HuH-7 (cell line): Measurements from ENCODE around the gene CHST1.

Experiments
- DNase-seq: peaks from one replicate; pipeline ENCODE4 v3.0.0; 2011; ENCODE audit warnings: low spot score

CHST1 gene

DNA sequence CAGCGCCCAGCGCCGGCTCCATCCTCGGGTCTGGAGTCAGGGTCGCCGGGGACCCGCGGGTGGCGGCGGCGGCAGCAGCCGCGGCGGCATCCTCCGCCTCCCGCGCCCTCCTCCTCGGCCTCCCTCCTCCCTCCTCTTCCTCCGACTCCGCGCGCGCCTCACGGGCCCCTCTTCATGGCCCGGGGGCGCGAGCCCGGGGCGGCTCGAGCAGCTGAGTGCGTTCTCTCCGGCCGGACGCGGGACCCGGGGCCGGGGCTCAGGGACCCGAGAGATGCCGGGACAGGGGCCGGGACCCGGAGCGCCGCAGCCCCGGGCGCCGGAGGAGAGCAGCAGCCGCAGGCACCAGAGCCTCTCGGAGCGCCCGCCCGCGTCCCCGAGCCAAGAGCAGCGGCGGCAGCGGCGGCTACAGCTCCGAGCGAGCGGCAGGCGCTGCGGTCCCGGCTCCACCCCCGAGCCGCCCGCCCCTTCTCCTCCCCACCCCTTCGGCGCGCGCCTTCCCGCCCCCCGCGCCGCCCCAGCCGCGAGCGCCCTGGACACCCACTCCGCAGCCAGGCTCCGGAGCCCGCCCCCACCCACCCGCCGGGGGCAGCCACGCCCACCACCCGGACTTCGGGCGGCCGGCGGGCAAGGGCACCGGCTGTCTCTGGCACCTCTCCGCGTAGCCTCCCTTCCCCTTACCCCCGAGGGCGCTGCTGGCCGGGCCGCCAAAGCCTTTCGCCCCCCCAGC lies at the start of gene CHST1:
Gene CHST1 (minus strand): TSS at position 417 of the 727 bp plus-strand sequence. CDS start 14,699 bp downstream, outside the sequence.
- DNase-seq, result no peak

GRCh38 chr11:45713573-45713972 lies 48.2 kb upstream of the CHST1 start:
- no peak for DNase-seq

GRCh38 chr11:45710561-45710960 lies 45.1 kb upstream of the CHST1 start:
- DNase-seq, result no peak

- no peak for DNase-seq
Observed at GRCh38 chr11:45708887-45709663, 43.7 kb upstream of the CHST1 start.

- DNase-seq, result no peak
Observed at GRCh38 chr11:45704635-45705034, 39.2 kb upstream of the CHST1 start.

GRCh38 chr11:45704133-45704532 lies 38.7 kb upstream of the CHST1 start:
- no peak for DNase-seq

- no peak for DNase-seq
Observed at GRCh38 chr11:45702511-45702910, 37.1 kb upstream of the CHST1 start.

DNA sequence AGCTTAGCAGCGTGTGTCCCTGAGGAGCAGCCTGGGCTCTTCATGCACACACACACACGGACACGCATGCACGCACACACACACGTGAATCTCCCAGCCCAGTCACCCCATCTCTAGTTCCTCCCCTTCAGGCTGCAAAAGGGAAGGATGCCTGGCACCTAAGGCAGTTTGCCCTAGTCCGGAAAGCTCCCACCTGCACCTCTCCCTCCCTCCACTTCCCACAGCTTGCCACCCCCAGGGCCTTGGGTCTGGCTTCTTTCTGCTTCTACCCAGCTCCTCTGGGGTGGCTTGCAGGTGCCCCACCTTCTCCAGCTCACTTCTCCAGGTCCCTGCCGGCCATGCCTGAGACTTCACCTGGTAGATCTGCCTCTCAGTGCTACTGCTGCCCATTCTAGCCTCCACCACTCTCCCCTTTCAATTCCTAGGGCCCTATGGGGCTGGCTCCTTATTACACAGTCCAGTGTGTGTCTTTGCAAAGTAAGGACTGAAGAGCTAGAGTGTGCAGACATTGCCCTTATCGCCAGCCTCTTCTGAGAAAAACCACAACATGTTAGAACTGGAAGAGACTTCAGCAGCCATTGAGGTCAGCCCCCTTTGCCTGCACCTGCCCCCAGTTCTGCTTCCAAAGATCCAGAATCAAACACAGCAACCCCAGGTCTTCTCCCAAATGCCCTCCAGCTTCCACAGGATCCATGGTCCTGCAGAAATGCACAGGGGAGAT lies 33.5 kb upstream of the CHST1 start:
- DNase-seq, result no peak

- DNase-seq, result no peak
Observed at GRCh38 chr11:45692808-45693453, 27.5 kb upstream of the CHST1 start.

DNA sequence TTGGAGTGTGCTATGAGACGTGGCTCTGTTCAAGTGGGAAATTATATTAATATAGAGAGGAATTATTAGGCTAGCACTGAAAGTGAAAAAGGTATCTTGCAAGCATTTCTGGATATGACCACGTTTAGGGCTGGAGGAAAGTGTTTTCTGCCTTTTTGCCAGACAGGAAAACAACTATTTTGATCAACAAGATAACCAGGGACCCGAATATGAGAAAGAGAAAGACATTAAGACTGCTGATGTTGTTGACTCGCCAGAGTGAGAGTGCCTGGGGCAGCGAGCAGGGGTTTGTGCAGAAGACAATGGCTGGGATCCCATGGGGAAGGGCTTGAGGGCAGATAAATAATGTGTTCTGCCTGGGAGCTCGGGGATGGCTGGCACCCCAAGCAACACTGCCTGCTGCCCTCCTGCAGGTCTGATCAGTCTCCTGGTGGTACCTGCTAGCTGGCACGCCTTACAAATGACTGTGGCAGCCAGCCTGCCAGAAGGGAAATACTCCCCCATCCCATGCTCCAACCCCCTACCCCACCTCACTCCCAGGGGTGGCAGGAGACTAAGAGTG lies 23.1 kb upstream of the CHST1 start:
- DNase-seq, result no peak

- DNase-seq, result no peak
Observed at GRCh38 chr11:45687836-45688235, 22.4 kb upstream of the CHST1 start.

GRCh38 chr11:45685964-45686537 lies 20.6 kb upstream of the CHST1 start:
- no peak for DNase-seq

- DNase-seq, result no peak
Observed at GRCh38 chr11:45684440-45684839, 19.0 kb upstream of the CHST1 start.

DNA sequence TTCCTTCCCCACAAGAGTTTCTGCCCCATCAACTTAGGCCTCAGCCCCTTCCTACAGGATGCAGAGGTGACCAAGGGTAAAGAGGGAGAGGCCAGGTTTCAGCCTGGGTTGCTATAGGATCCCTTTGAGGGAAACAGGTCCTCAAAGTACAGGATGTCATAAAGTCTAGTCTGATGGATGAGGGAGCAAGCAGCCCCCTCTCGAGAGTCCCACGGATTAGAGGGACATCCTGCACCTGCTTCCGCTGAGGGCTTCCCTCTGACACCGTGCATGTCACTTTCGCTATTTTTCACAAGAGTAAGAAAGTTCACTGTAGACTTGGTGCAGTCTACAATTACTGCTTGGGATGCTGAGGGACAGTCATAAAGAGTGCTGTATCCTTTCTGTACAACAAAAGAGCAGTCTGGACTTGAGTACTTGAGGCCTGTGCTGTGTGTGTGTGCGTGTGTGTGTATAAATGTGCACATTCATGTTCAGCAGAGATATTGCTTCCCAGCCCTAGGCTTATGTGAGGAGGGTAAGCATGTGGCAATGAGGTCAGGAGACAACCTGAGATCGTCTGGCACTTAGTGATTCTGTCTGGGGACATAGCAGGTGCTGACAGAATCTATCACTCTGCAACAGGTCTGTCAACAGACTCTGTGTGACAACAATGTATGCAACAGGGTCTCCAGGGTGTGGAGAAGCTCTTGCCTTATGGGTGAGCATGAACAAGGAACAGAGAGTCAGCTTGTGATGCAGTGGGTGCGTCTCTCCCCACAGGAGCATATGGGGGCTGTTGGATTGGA lies 18.0 kb upstream of the CHST1 start:
- no peak for DNase-seq

DNA sequence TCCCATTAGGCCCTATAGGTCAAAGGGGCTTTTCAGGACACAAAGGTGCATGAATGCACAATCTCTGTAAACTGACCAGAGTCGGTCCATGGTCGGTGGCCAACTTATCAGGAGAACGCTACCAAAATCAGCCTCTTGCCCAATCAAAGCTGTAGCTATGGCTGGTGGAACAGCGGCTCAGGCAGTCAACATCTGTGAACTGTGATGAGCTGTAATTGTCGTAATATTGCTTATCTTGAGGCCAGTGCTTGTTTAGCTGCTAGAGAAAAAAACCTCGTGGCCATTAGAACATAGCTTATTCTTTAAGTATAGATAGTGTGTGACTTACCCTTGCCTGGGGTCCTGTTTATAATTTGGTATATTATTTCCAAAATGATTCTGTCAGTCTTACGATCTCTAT lies 14.4 kb upstream of the CHST1 start:
- no peak for DNase-seq

- DNase-seq, result no peak
Observed at GRCh38 chr11:45678976-45679375, 13.6 kb upstream of the CHST1 start.

DNA sequence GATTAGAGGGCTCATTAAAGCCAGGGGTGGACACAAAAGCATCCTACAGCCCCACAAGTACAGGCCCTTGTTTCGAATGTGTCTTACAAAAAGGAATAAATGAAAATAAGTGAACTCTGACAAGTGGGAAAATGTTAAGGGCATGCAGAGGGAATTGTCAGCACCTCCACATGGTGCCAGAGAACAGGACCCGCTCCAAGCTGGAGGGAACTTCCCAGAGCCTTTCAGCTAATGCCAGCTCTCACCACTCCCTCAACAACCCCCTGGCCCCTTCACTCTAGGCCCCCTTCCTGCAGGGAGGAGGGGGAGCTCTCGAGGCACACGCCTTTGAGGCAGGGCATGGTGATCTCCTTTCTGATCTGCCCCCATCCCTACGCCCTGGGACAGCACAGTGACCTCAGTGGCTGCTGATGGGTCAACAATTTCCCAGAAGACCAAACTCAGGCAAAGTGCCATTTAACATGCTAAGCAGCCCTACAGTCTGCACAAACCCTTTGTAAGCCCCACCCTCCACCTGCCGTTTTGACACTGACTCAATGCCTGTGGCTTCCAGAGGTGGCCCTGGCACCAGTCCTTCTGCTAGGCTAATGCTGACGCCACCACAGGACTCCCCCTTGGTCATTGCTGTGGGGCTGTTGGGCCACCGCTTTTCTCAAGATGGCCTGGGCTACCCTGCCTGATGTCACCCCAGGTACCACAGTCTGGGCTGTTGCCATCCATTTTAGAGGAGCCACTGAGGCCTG lies 12.5 kb upstream of the CHST1 start:
- no peak for DNase-seq

GRCh38 chr11:45676522-45677095 lies 11.2 kb upstream of the CHST1 start:
- DNase-seq, result no peak

- no peak for DNase-seq
Observed at GRCh38 chr11:45675646-45676045, 10.2 kb upstream of the CHST1 start.
